LHCN-M2 (cell line): ENCODE results near the gene FEM1B. TPM values are rescaled to one million over a fixed set of nuclear protein-coding genes. Genes with fewer than 3 reads are reported as not detected.

Experiments used
- total RNA-seq: library from RNA; depleted of rRNA; stranded (reverse); fragments of >200 nt; gene quantifications from 2 replicates; pipeline ENCODE4 v1.2.3, GENCODE V29; 2014; rRNA removed

FEM1B gene
- total RNA-seq, 1 experiment from 2014 or later, result 32.2 TPM

Other genes starting within 250 kb of the FEM1B start
- 13.2 and 13.5 TPM in 2 replicates for gene PIAS1, start 223.4 kb upstream of the FEM1B start, total RNA-seq
- gene CALML4, start 72.4 kb upstream of the FEM1B start, total RNA-seq, result 2.0 and 2.2 TPM in 2 replicates
- 34.9 and 40.9 TPM in 2 replicates for gene CLN6, start 48.0 kb upstream of the FEM1B start, total RNA-seq
- gene ITGA11, start 154.4 kb downstream of the FEM1B start, total RNA-seq, result 14.6 and 22.0 TPM in 2 replicates